ENCODE data around the gene NCOA3.

DNA sequence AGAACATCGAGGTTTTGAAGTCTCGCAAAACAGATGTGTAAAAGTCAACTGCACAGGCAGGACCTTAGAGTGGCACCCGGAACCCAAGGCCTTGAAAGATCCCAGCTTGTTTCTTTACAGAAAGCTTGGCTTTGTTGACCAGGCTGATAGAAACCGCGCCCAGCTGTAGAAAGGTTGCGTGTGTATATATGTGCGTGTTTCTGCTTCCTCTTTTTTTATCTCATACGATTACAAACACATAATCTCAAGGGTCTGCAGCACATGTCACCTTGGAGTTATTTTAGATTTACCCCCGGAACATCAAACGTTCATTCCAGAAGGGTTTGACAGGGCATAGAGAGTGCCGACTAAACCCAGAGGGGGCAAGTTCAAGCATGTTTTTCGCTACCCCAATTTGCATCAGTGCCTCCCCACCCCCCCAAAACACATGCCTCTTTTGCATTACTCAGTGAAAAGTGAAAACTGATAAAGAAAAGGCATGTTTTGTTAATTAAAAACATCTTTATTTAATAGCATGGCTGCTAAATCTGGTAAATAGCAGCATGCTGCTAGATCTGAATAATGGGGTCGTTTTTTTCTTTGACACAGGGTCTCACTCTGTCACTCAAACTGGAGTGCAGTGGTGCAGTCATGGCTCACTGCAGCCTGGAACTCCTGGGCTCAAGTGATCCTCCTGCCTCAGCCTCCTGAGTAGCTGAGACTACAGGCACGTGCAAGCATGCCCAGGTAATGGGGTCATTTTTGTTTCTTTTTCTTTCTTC, 33.2 kb upstream of the NCOA3 start:
- TF ChIP-seq, protein P1, sequence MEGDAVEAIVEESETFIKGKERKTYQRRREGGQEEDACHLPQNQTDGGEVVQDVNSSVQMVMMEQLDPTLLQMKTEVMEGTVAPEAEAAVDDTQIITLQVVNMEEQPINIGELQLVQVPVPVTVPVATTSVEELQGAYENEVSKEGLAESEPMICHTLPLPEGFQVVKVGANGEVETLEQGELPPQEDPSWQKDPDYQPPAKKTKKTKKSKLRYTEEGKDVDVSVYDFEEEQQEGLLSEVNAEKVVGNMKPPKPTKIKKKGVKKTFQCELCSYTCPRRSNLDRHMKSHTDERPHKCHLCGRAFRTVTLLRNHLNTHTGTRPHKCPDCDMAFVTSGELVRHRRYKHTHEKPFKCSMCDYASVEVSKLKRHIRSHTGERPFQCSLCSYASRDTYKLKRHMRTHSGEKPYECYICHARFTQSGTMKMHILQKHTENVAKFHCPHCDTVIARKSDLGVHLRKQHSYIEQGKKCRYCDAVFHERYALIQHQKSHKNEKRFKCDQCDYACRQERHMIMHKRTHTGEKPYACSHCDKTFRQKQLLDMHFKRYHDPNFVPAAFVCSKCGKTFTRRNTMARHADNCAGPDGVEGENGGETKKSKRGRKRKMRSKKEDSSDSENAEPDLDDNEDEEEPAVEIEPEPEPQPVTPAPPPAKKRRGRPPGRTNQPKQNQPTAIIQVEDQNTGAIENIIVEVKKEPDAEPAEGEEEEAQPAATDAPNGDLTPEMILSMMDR (IDR thresholded peaks at IDR 0.05) = no peak
- no peak for TF ChIP-seq POLR2A (IDR thresholded peaks at IDR 0.05)

Measured in adrenal gland (tissue), 5 donors.